GM21529 (cell line): ENCODE measurements around the gene MIA.
"Not testable (repeated sequence)": the region's sequence is repeated elsewhere in the genome, so short reads cannot be mapped to it uniquely, and the experiment has no call there.

Experiments used
- ATAC-seq: cut with Tn5 transposase; IDR thresholded peaks from one replicate; pipeline ENCODE4 v1.9.1; 2021; ENCODE audit not compliant: unreplicated experiment

Gene MIA

GRCh38 chr19:40777937-40778705 lies 2.8 kb downstream of the MIA start, which contains the start of gene RAB4B:
RAB4B (plus strand) TSS chr19:40778247; CDS start chr19:40778376, 129 bp downstream.
- peak; percentile 59 for ATAC-seq

DNA sequence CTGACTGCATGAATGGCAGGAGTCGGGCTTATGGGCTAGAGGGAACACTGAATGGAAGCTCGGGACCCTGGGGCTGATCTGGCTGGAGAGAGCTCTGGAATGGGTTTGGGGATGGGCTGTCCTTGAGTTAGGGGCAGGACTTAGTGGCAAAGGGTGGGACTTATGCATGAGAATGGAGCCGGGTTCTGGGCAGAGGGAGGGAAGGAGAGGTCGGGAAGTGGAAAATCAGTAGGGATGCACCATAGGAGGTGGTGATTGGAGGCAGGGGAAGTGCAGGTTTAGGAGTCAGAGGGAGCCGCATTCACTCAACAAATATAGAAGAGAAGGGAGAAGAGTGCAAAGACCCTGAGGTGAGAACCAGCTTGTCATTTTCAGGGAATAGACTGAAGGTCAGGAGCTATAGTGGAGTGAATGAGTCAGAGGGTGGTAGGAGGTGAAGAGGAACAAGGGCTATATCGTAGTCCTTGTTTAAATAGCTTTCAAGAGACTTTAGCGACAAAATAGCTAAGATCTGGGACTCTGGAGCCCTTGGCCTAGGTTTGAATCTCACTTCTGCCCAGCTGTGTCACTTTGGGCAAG lies 3.5 kb downstream of the MIA start:
- no peak for ATAC-seq

GRCh38 chr19:40780582-40780981 lies 5.3 kb downstream of the MIA start:
- ATAC-seq = no peak

- no peak for ATAC-seq
Measured at GRCh38 chr19:40781140-40781539, 5.8 kb downstream of the MIA start.

- ATAC-seq = no peak
Measured at GRCh38 chr19:40783711-40784110, 8.4 kb downstream of the MIA start.

GRCh38 chr19:40784146-40784545 lies 8.8 kb downstream of the MIA start:
- not testable (repeated sequence) for ATAC-seq

DNA sequence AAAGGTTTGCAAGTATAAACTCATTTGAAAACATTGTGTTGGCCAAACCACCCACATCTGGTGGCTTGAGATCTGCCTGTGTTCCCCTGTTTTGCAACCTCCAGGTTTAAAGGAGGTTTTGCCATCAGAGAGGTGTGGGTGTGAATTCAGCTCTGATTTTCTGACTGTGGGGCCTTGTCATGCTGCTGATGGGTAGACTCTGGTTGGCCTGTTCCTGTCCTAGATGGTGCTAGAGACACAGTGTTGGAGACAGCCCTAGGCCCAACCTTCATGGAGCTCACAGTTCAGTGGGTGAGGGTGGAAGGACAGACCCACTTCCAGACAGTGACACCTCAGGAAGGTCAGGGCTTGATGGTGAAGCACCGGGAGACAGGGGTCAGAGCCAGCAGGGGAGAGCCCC lies 10.2 kb downstream of the MIA start:
- ATAC-seq = no peak

- no peak for ATAC-seq
Measured at GRCh38 chr19:40786060-40787037, 11.0 kb downstream of the MIA start.

GRCh38 chr19:40791349-40791748 lies 16.0 kb downstream of the MIA start:
- no peak for ATAC-seq

- ATAC-seq = no peak
Measured at GRCh38 chr19:40791996-40792395, 16.7 kb downstream of the MIA start.

- ATAC-seq = no peak
Measured at GRCh38 chr19:40797166-40797962, 22.0 kb downstream of the MIA start.

GRCh38 chr19:40797963-40798682 lies 22.8 kb downstream of the MIA start:
- no peak for ATAC-seq

DNA sequence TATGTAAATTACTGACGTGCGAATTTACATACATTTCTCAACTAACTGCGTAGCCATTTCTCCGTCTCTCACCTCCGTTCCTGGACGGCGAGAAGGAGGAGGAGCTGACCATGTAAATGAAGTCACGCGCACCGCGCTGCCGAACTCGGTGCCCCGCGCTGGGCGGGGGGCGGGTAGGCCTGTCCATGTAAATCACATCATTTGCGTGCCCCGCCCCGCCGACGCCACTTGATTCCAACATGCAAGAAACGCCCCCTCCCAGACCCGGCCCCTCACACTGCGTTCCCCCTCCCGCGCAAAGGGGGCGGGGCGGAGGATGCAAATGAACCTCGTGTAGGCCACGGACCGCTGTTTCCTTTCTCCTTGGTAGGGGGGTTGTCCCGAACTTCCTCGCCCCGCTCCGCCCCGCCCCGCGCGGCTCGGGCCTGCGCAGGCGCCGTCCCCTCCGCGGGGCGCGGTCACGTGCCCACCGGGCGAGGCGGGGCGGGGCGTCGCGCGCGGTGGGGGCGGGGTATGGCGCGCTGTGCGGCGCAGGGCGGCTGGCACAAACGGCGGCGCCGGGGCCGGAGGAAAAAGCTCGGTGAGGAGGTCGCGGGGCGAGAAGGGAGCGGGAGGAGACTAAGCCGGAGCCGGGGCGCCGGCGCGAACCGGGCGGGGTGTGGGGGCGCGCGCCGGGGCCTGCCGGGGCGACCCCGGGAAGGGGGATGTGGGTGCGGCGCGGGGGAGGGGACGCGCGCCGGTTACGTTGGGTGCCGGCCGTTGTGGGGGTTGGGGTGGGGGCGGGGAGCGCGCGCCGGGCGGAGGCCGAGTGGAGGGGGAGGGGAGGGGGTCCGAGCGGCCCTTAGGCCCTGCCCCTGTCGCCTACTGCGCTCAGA lies 23.6 kb downstream of the MIA start, which contains the start of gene EGLN2:
TSS of gene EGLN2 (plus strand) at position 509 of the 875 bp plus-strand sequence. CDS start 1,382 bp downstream, outside the sequence.
- peak; percentile 68 for ATAC-seq

GRCh38 chr19:40799558-40800338 lies 24.4 kb downstream of the MIA start:
- ATAC-seq = no peak

- no peak for ATAC-seq
Measured at GRCh38 chr19:40800339-40800996, 25.1 kb downstream of the MIA start.

- no peak for ATAC-seq
Measured at GRCh38 chr19:40800997-40801377, 25.7 kb downstream of the MIA start.

GRCh38 chr19:40801426-40802299 lies 26.3 kb downstream of the MIA start:
- ATAC-seq = no peak
